DMS114 treated with DMSO at 0.1 percent for 48 hours (cell line): ENCODE measurements around the gene GRIK2.

Source experiments
- DNase-seq: peaks from one replicate; lab custom pipeline; 2025; ENCODE audit not compliant: unreplicated experiment; lab: John Stamatoyannopoulos, UW

The GRIK2 gene

GRCh38 chr6:101706576-101706975, 313.1 kb downstream of the GRIK2 start:
- no peak for DNase-seq

GRCh38 chr6:101711518-101711917, 318.0 kb downstream of the GRIK2 start:
- DNase-seq = no peak

GRCh38 chr6:101716387-101716786, 322.9 kb downstream of the GRIK2 start:
- DNase-seq = no peak

- no peak for DNase-seq
Observed at GRCh38 chr6:101716810-101717209, 323.3 kb downstream of the GRIK2 start.

- DNase-seq = no peak
Observed at GRCh38 chr6:101719521-101719920, 326.0 kb downstream of the GRIK2 start.

- no peak for DNase-seq
Observed at GRCh38 chr6:101722471-101722870, 329.0 kb downstream of the GRIK2 start.

- no peak for DNase-seq
Observed at GRCh38 chr6:101722991-101723579, 329.6 kb downstream of the GRIK2 start.

- no peak for DNase-seq
Observed at GRCh38 chr6:101728388-101728787, 334.9 kb downstream of the GRIK2 start.

- DNase-seq = no peak
Observed at GRCh38 chr6:101728956-101729355, 335.4 kb downstream of the GRIK2 start.

GRCh38 chr6:101730954-101731353, 337.4 kb downstream of the GRIK2 start:
- no peak for DNase-seq

GRCh38 chr6:101733899-101734298, 340.4 kb downstream of the GRIK2 start:
- DNase-seq = no peak

GRCh38 chr6:101738481-101738880, 345.0 kb downstream of the GRIK2 start:
- no peak for DNase-seq

- DNase-seq = no peak
Observed at GRCh38 chr6:101740631-101741030, 347.1 kb downstream of the GRIK2 start.

- DNase-seq = no peak
Observed at GRCh38 chr6:101741474-101742171, 348.1 kb downstream of the GRIK2 start.

GRCh38 chr6:101747160-101747559, 353.7 kb downstream of the GRIK2 start:
- no peak for DNase-seq

- DNase-seq = no peak
Observed at GRCh38 chr6:101747716-101748115, 354.2 kb downstream of the GRIK2 start.

GRCh38 chr6:101755931-101756330, 362.4 kb downstream of the GRIK2 start:
- DNase-seq = no peak

GRCh38 chr6:101758368-101758767, 364.9 kb downstream of the GRIK2 start:
- DNase-seq = no peak

- no peak for DNase-seq
Observed at GRCh38 chr6:101760843-101761621, 367.5 kb downstream of the GRIK2 start.

GRCh38 chr6:101762851-101763250, 369.3 kb downstream of the GRIK2 start:
- DNase-seq = no peak

- no peak for DNase-seq
Observed at GRCh38 chr6:101765281-101765680, 371.8 kb downstream of the GRIK2 start.

- no peak for DNase-seq
Observed at GRCh38 chr6:101770116-101770515, 376.6 kb downstream of the GRIK2 start.
